ENCODE results near the gene SETD2.

Gene SETD2

GRCh38 chr3:46982546-46982945, 181.4 kb downstream of the SETD2 start:
- no peak for TF ChIP-seq ZNF274 (IDR thresholded peaks at IDR 0.05; ENCODE audit: low read depth, low read length)
- H3K4me3 ChIP-seq (ENCODE audit: low read length): no peak overlapping the region

DNA sequence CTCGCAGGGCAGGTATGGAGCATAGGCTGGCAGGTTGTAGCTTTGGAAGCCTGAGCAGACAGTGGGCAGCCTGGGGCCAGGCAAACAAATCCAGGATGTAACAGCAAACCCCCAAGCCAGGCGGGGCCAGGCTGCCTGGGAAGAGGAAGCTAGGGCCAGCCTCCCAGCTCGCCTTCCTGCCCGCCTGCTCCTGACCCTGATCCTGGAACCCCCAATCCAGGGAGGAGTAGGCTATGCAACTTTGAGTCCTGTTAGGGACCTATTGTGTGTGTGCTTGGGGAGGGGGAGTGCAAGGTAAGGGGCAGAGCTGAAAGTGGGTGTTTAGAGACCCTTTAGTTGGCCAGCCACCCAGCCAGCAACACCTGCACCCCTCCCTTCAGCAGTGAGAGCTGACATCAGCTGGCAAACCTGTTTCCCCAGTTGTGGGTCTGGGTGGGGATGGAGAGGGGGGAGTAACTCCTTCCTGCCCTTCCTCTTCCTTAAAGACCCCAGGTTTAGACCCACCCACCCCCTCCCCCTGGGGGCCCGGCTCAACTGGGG, 181.9 kb downstream of the SETD2 start:
- H3K4me3 ChIP-seq (ENCODE audit: low read length): no peak overlapping the region
- TF ChIP-seq ZNF274 (IDR thresholded peaks at IDR 0.05; ENCODE audit: low read depth, low read length): no peak

DNA sequence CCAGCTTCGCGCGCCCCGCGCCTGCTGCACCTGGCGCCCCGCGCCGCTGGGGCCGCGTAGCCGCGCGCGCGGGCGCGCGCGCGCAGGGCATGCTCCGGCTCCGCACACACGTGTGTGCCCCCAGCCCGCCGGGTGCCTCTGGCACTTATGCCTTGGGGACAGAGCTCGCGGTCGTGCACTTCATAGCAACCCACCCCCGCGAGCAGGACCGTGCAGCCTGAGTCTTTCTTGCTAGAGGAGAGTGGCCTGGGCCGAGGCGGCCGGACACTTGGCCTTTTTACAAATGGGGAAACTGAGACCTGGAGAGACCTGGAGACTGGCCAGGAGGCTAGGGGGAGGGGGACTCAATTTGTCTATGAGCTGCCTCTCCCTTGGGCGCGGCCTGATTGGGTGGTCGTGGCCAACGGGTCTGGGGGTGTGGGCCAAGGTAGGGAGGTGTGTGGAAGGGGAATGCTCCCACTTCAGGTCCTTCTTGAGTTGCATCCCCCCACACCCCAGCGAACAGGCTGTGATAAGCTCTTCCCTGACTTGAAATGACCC, 183.9 kb downstream of the SETD2 start:
- peak overlapping the region; percentile 62 for H3K4me3 ChIP-seq (ENCODE audit: low read length)
- no peak for TF ChIP-seq ZNF274 (IDR thresholded peaks at IDR 0.05; ENCODE audit: low read depth, low read length)

DNA sequence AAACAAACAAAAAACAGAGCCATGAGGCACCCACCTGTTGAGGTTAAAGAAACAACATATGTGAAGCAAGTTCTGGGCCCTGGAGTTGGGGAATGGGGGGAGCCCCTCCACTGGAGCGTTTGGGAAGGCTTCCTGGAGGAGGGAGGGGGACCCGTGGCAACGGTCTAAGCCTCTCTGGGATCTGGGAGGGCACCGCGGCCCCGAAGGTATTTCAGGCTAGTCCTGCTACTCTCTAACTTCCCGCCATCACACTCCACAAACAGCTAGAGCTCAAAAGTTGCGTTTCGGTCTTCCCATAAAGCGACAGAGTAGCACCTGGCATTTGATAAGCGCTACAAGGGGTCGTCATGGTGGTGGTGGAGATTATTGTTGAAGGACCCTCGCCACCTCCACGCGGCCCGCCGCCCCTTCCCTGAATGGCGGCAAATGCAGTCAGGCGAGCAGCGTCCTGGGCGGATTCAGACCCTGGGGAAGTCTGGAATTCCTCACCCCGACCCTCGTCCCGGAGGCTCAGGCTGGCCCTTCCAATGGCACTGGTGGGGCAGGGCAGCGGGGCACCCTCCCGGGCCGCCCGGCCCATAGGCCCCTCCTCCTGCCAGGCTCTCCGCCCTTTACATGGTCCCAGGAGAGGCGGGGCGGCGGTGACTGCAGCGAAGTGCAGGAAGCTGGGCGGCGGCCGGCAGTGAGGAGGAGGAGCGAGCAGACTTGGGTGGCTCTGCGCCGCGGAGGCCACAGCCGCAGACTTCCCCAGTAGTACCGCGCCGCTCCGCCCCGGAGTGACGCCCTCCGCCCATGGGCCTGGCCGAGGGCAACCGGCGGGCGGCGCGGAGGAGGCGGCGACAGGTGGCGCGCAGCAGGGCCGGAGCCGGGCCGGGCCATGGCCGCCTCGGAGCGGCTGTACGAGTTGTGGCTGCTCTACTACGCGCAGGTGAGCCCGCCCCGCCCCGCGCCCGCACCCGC, 184.6 kb downstream of the SETD2 start, which contains the start of gene NBEAL2:
TSS of gene NBEAL2 (plus strand) at position 682 of the 960 bp plus-strand sequence. CDS start at position 878, 196 bp downstream.
- no peak for TF ChIP-seq ZNF274 (IDR thresholded peaks at IDR 0.05; ENCODE audit: low read depth, low read length)
- peak within 1 kb of the TSS; percentile 78 for H3K4me3 ChIP-seq (ENCODE audit: low read length)

DNA sequence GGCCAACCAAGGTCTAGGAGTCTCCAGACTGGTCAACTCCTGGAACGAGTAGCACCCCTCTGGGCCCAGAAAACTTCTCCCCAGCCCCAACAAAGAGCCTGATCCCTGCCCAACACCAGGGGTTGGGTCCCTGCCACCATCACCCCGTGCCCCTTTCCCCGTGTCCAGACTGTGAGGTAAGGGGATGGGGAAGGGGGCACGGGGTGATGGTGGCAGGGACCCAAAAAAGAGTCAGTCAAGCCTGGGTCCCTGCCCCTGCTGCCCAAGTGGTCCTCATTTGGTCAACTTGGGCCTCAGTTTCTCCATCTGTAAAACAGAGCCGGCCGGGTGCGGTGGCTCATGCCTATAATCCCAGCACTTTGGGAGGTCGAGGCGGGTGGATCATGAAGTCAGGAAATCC, 185.5 kb downstream of the SETD2 start:
- H3K4me3 ChIP-seq (ENCODE audit: low read length): no peak overlapping the region
- TF ChIP-seq ZNF274 (IDR thresholded peaks at IDR 0.05; ENCODE audit: low read depth, low read length): no peak

DNA sequence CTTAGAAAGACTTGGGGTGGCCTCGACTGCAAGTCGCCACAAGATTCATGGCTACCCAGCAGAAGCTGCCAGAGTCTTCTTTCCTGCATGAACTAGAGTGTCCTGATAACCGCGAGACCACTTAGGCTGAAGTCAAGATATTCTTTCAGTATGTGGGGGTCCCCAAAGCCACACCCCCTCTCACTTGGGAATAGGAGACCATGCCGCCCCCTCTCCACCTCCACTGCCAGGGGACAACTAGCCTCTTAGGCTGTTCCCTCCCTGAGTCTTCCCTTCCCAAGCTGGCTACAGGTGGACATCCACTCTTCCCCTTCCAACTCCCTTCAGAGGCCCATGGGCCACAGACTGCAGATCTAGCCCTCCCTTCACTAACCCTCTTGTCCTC, 186.1 kb downstream of the SETD2 start:
- H3K4me3 ChIP-seq (ENCODE audit: low read length): no peak overlapping the region
- no peak for TF ChIP-seq ZNF274 (IDR thresholded peaks at IDR 0.05; ENCODE audit: low read depth, low read length)

- peak within 1 kb of the TSS; percentile 94 for H3K4me3 ChIP-seq (ENCODE audit: low read length)
- TF ChIP-seq ZNF274 (IDR thresholded peaks at IDR 0.05; ENCODE audit: low read depth, low read length): no peak
Observed at GRCh38 chr3:46976326-46977190, 187.4 kb downstream of the SETD2 start, which contains the start of gene CCDC12. CCDC12 (minus strand) TSS chr3:46976745; CDS start chr3:46976732, 13 bp downstream.

GRCh38 chr3:46974421-46975171, 189.3 kb downstream of the SETD2 start:
- H3K4me3 ChIP-seq (ENCODE audit: low read length): peak overlapping the region; percentile 94; the same call in 1 of the 2 replicates
- TF ChIP-seq ZNF274 (IDR thresholded peaks at IDR 0.05; ENCODE audit: low read depth, low read length): no peak

GRCh38 chr3:46972396-46972795, 191.5 kb downstream of the SETD2 start:
- no peak for TF ChIP-seq ZNF274 (IDR thresholded peaks at IDR 0.05; ENCODE audit: low read depth, low read length)
- peak overlapping the region; percentile 13; the same call in 1 of the 2 replicates for H3K4me3 ChIP-seq (ENCODE audit: low read length)

GRCh38 chr3:46971742-46972141, 192.2 kb downstream of the SETD2 start:
- no peak for TF ChIP-seq ZNF274 (IDR thresholded peaks at IDR 0.05; ENCODE audit: low read depth, low read length)
- no peak overlapping the region for H3K4me3 ChIP-seq (ENCODE audit: low read length)

DNA sequence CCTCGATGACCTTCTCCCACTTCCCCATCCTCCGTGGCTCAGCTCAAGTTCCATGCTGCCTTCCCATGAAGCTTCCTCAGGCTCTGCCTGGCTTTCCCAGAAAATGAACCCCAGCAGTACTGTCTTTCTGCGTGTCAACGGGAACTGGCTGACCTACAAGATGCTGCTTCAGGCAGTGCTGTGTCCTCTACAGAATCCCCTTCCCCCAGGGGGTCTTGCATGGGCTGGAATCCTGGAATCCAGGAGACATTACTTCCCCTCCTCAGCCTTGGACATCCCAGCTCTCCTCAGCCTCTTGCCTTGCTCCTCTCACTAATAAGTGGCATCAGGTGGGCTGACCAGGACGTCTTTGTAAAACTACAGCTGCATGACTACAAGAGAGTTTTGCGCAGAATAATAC, 192.8 kb downstream of the SETD2 start:
- no peak overlapping the region for H3K4me3 ChIP-seq (ENCODE audit: low read length)
- no peak for TF ChIP-seq ZNF274 (IDR thresholded peaks at IDR 0.05; ENCODE audit: low read depth, low read length)

DNA sequence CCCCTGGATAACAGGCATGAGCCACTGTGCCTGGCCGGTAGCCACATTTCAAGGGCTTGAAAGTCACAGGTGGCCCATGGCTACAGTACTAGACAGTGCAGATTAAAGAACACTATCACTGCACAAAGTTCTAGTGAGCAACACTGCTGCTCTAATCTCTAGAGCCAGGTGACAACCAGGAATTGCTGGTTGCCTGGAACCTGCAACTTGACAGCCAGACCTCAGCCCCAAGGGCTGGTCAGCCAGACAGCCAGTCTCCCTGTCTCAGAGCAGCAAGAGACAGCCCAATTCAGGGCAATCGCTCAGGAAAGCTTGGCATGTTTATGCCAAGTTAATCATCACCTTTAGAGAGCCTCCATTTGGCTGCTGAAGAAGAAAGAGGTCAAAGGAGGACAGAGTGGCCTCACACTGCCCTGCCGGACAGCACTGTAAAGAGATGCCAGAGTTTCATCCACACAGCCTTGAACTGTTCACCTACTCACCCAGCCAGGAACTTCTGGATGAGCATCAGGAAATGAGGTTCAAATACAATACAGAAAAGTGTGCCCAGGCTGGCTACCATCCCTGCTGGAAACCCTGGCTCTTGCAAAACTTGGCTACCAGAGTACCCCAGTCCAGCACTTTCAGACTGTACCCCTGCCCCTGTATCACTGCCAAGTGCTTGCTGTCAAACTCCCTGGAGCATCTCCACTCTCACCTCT, 193.4 kb downstream of the SETD2 start:
- TF ChIP-seq ZNF274 (IDR thresholded peaks at IDR 0.05; ENCODE audit: low read depth, low read length): no peak

More for the DNA sequence above, 193.4 kb downstream of the SETD2 start:
- H3K4me3 ChIP-seq (ENCODE audit: low read length): no peak overlapping the region

Data from GM08714 (cell line).